Central memory CD8-positive, alpha-beta T cell (primary cell): Measurements from ENCODE around the gene RELL1.

Experiments
- ATAC-seq: fragments of 150-1000 bp; cut with Tn5 transposase; replicated peaks from 2 replicates; pipeline ENCODE4 v1.10.0; 2022; ENCODE audit warnings: mild to moderate bottlenecking, moderate FRiP score, moderate number of reproducible peaks; ENCODE audit not compliant: poor library complexity, severe bottlenecking; ENCODE audit errors: extremely low read depth
- DNase-seq, 2 donors: peaks; one replicate each; pipeline ENCODE4 v3.0.0; 2021; ENCODE audit warnings: low spot score in 2 of 2
- H3K27ac Mint-ChIP-seq: one replicate; pipeline ENCODE4 v1.8.0; 2022; ENCODE audit warnings: low read depth, mild to moderate bottlenecking, moderate library complexity, mixed read lengths
- H3K27me3 Mint-ChIP-seq: one replicate; pipeline ENCODE4 v1.8.0; 2022; ENCODE audit warnings: mixed read lengths
- H3K36me3 Mint-ChIP-seq: one replicate; pipeline ENCODE4 v1.8.0; 2022; ENCODE audit warnings: mild to moderate bottlenecking, moderate library complexity, mixed read lengths; ENCODE audit not compliant: insufficient read depth
- H3K4me1 Mint-ChIP-seq: one replicate; pipeline ENCODE4 v1.8.0; 2022; ENCODE audit warnings: mixed read lengths
- H3K4me3 Mint-ChIP-seq: one replicate; pipeline ENCODE4 v1.8.0; 2022; ENCODE audit warnings: mild to moderate bottlenecking, moderate library complexity, mixed read lengths
- H3K9me3 Mint-ChIP-seq: one replicate; pipeline ENCODE4 v1.8.0; 2022; ENCODE audit warnings: mixed read lengths

The RELL1 gene

DNA sequence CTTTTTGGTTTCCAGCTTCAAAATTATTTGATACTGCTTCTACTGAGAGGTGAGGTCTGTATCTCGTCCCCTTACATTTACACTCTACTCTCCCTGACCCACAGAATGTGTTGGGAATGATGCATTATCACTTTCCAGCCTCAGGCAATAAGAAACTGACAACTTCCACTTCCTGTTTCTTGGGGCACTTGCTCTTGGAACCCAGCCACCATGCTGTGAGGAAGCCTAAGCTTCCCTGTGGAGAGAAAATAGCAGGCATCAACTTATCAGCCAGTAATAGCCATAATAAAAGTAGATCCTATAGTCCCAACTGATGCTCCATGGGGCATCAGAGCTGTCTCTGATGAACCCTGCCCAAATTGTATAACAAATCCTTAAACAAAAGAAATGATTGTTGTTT is 32.6 kb downstream of the RELL1 start:
- DNase-seq (no peak), ATAC-seq (no peak)
- Mint-ChIP-seq H3K36me3 (peaks cover 6% of the 10 kb centered on the region), H3K27ac (no peak overlapping the region), H3K4me1 (peaks cover 16% of the 10 kb centered on the region), H3K9me3 (peaks cover 5% of the 10 kb centered on the region), H3K4me3 (no peak overlapping the region), H3K27me3 (no peaks in the 10 kb centered on the region)

DNA sequence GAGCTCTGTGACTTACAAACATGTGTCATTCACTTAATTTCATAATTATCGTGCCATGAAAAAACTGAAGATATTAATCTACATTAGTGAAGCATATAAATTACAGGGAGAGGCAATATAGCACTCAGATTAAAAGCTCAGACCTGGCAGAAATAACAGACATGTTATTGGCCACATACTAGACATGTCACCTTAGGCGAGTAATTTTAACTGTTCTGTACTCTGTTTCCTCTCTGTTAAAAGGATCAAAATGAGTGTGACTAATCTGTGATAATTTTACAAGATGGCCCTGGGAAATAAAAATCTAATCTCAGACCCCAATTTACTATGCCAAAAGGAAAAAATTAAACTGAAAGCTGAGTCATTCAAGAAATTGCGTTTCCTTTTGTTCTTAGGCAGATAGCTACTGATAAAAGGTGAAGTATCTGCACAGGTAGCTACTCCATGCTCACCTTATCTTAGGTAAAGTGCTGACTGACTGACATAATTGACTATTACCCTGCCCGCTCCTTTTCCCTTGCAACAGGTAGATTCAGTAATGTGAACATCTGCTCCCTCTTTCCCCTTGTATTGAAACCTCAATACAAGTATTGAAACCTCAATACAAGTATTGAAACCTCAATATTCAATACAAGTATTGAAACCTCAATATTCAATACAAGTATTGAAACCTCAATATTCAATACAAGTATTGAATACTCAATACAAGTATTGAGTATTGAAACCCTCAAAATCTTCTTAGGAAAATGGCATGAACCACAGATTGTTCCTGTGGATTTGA is 33.2 kb downstream of the RELL1 start:
- ATAC-seq (no peak), DNase-seq (no peak)
- Mint-ChIP-seq H3K9me3 (peaks cover 5% of the 10 kb centered on the region), H3K4me1 (peaks cover 15% of the 10 kb centered on the region), H3K27me3 (no peaks in the 10 kb centered on the region), H3K27ac (no peak overlapping the region), H3K4me3 (no peak overlapping the region), H3K36me3 (peaks cover 10% of the 10 kb centered on the region)

- peaks cover 15% of the 10 kb centered on the region for H3K4me1 Mint-ChIP-seq
- H3K27ac Mint-ChIP-seq = no peak overlapping the region
- no peak for ATAC-seq
- no peaks in the 10 kb centered on the region for H3K27me3 Mint-ChIP-seq
- H3K36me3 Mint-ChIP-seq = peaks cover 16% of the 10 kb centered on the region
- DNase-seq = no peak
- H3K4me3 Mint-ChIP-seq = no peak overlapping the region
- H3K9me3 Mint-ChIP-seq = no peaks in the 10 kb centered on the region
Observed at GRCh38 chr4:37651781-37652377, 34.3 kb downstream of the RELL1 start.

DNA sequence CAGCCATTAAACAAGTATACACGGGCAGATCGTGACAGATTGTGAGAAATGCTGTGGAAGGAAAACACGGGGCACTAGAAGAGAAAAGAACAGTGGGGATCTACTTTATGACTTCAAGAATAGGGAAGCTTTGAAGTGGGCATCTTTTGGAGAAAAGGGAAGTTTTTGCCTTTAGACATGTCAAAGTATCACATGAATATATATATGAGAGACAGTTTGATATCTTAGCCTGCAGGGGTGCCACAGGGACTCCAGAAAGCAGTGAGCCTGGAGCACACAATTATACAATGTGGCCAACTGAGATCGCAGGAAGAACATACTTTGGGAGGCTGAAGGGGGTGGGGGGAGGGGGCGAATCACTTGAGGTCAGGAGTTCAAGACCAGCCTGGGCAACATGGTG is 35.7 kb downstream of the RELL1 start:
- Mint-ChIP-seq H3K4me1 (peaks cover 15% of the 10 kb centered on the region), H3K27ac (no peak overlapping the region), H3K9me3 (no peaks in the 10 kb centered on the region), H3K4me3 (no peak overlapping the region), H3K27me3 (no peaks in the 10 kb centered on the region), H3K36me3 (peaks cover 27% of the 10 kb centered on the region)
- DNase-seq (no peak), ATAC-seq (no peak)

DNA sequence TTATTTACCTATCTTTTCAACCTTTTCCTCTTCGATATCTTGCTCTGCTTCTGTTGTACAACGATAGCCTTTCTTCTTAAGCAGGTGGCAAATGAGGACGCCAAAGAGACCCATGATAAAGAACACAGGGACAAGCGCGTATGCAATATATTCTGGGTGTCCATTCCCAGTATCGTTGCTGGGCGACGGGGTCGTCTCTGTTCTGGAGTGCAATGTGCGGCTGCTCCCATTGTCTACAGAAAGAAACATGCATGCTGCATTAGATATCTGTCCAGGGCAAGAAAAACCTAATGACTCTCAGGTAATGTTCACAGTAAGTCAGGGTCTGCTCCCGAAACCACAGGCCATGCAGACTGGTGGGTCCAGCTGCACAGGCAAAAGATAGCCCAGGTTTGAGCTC is 36.9 kb downstream of the RELL1 start:
- H3K27ac Mint-ChIP-seq = no peak overlapping the region
- H3K27me3 Mint-ChIP-seq = no peaks in the 10 kb centered on the region
- no peak for ATAC-seq
- H3K36me3 Mint-ChIP-seq = peaks cover 28% of the 10 kb centered on the region
- no peak overlapping the region for H3K4me3 Mint-ChIP-seq
- peaks cover 15% of the 10 kb centered on the region for H3K4me1 Mint-ChIP-seq
- H3K9me3 Mint-ChIP-seq = no peaks in the 10 kb centered on the region
- DNase-seq = no peak

DNA sequence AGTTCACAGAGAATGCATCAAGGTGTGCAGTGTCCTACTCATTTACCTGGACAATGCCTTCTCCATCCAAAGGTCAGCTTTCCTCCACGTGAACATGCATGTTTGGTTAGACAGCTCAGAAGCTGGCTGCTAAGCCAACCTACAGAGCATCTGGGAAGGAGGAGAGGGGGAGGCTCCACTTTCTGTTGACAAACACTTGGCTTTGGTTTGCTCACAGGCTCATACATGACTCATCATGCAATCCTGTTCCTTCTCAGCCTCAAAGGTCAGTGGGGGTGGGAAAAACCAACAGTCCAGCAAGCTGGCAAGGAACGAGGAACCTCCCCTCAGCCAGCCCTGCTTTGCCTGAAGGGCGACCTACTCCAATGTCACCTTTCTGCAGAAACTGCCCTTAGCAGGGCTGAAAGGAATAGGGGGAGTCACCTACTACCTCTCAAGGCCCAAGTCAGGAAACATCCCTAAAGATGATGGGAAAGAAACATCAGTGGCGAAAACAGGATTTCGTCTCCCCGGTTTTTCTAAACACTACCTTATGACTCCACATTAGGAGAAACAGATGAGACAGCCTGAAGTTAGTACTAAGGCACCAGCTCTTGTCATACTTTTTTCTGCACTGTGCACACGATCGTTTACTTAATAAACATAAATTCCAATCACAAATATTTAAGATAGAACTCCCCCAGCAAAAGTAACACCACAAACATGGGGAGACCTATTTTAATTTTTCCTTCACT is 37.9 kb downstream of the RELL1 start:
- no peak for ATAC-seq
- peaks cover 30% of the 10 kb centered on the region for H3K36me3 Mint-ChIP-seq
- H3K4me3 Mint-ChIP-seq = no peak overlapping the region
- DNase-seq = no peak
- H3K9me3 Mint-ChIP-seq = no peaks in the 10 kb centered on the region
- H3K4me1 Mint-ChIP-seq = peaks cover 9% of the 10 kb centered on the region
- no peaks in the 10 kb centered on the region for H3K27me3 Mint-ChIP-seq
- no peak overlapping the region for H3K27ac Mint-ChIP-seq

- ATAC-seq = no peak
- peaks cover 30% of the 10 kb centered on the region for H3K36me3 Mint-ChIP-seq
Observed at GRCh38 chr4:37646247-37646646, 39.9 kb downstream of the RELL1 start.

DNA sequence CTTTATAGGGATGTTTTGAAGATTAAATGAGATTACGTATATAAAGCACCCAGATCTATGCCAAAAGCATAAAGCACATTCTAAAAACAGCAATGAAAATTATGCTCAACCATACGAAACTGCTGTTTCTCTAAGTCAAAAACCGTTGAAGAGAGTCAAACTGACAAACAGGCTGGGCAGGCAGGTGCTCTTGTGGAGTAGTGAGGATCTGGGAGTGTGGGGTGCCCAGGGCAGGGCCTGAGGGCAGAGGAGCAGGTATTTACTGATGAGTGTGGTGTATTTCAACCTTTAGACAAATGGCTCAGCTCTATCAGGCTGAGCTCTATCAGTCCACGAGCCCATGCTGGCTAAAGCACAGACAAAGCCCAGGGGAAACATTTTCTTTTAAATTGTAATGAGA is 40.4 kb downstream of the RELL1 start:
- Mint-ChIP-seq H3K9me3 (no peaks in the 10 kb centered on the region), H3K4me1 (peaks cover 5% of the 10 kb centered on the region), H3K27me3 (no peaks in the 10 kb centered on the region), H3K4me3 (no peak overlapping the region), H3K36me3 (peaks cover 33% of the 10 kb centered on the region), H3K27ac (no peak overlapping the region)
- ATAC-seq (no peak), DNase-seq (no peak)

More at GRCh38 chr4:37646247-37646646, 39.9 kb downstream of the RELL1 start:
- Mint-ChIP-seq H3K27ac (no peak overlapping the region), H3K27me3 (no peaks in the 10 kb centered on the region), H3K9me3 (no peaks in the 10 kb centered on the region), H3K4me3 (no peak overlapping the region), H3K4me1 (peaks cover 5% of the 10 kb centered on the region)
- DNase-seq = no peak

DNA sequence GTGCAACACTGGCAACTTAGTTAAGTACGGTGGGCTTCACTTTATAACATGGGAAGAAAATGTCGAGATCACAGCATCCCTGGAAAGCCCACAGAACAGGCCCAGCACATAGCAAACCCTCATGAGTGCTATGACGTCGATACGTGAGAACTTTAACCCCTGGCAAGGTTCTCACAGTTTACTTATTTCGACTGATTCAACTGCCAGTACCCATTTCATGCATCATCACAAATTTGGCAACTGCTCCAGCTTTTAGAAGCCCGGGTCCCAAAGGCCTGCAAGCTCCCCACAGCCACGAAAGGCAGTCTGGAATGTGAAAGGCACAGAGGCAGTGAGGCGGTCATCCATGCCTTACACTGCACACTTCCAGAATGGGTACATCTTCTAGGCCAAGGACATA is 41.2 kb downstream of the RELL1 start:
- Mint-ChIP-seq H3K36me3 (peaks cover 33% of the 10 kb centered on the region), H3K4me1 (no peaks in the 10 kb centered on the region), H3K27me3 (no peaks in the 10 kb centered on the region), H3K27ac (no peak overlapping the region), H3K9me3 (no peaks in the 10 kb centered on the region), H3K4me3 (no peak overlapping the region)
- no peak for DNase-seq
- ATAC-seq = no peak

DNA sequence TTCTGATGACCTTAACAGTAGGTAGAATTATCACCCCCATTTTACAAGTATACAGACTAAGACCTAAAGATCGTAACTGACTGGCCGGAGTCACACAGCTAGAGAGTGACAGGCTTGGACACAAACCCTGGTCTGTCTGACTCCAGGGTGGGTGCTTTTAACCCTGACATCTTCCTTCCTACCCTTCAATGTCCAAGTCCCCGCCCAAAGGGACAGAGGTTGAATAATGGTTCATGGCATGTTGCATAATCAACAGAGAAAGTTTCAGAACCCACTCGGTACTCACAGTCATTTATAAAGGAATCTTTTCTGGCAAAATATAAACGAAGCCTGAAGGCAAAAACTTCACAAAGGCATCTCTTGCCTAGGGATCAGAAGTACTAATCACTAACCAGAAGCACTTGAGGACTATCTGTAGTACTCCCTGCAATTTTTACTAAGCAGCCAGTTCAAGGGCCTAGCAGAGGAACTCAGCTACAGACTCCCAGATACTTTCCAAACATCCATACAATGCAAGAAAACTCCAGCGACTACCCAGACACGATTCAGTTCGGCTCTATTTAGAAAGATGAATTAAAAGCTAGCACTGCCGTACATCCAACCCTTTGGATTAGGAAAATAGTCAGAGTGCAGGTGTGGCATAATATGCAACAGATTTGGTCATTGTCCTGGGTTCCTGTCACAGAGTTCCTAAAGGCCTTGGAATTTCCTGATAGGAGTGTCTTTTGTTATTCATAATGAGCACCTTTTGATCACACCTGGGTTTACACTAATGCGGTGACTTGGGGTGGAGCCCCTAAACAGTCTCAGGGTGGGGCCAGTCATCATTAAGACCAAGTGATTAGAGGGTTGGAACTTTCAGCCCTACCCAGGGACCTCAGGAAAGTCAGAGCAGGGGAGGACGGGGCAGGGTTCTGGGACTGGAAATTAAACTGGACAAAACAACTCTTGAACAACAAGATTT is 44.0 kb downstream of the RELL1 start:
- no peak overlapping the region for H3K27ac Mint-ChIP-seq
- ATAC-seq (no peak), DNase-seq (no peak)
- no peaks in the 10 kb centered on the region for H3K4me1 Mint-ChIP-seq
- peaks cover 30% of the 10 kb centered on the region for H3K36me3 Mint-ChIP-seq
- no peaks in the 10 kb centered on the region for H3K9me3 Mint-ChIP-seq
- no peak overlapping the region for H3K4me3 Mint-ChIP-seq
- no peaks in the 10 kb centered on the region for H3K27me3 Mint-ChIP-seq

DNA sequence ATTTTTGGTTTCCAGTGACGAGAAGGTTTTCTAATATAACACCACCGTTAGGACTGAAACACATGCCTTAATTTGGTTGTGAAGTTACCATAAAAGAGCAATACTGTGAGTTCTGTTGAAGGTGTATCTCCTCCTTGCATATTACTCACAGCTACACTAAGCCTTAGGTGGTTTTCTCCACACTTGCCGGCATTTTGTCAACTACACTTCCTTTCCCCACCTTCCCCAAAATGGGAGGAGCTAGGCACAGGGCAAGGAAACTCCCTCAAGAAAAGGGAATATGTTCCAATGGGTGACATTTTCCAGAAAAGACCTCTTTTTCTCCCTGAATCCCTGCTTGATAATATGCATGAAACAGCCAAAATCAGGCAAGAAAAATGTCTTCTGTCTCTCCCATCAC is 44.8 kb downstream of the RELL1 start:
- Mint-ChIP-seq H3K4me3 (no peak overlapping the region), H3K27ac (no peak overlapping the region)
- no peak for ATAC-seq

More for the DNA sequence above, 44.8 kb downstream of the RELL1 start:
- H3K27me3 Mint-ChIP-seq = no peaks in the 10 kb centered on the region
- H3K4me1 Mint-ChIP-seq = no peaks in the 10 kb centered on the region
- no peak for DNase-seq
- H3K36me3 Mint-ChIP-seq = peaks cover 24% of the 10 kb centered on the region
- H3K9me3 Mint-ChIP-seq = no peaks in the 10 kb centered on the region
